Activated T-cell treated with anti-CD3 and anti-CD28 coated beads for 48 hours (primary cell): ENCODE results near the gene IFITM5.

ENCODE experiments used
- DNase-seq: peaks from one replicate; pipeline ENCODE4 v3.0.0-alpha.2; 2020; ENCODE audit warnings: low read depth

The IFITM5 gene

DNA sequence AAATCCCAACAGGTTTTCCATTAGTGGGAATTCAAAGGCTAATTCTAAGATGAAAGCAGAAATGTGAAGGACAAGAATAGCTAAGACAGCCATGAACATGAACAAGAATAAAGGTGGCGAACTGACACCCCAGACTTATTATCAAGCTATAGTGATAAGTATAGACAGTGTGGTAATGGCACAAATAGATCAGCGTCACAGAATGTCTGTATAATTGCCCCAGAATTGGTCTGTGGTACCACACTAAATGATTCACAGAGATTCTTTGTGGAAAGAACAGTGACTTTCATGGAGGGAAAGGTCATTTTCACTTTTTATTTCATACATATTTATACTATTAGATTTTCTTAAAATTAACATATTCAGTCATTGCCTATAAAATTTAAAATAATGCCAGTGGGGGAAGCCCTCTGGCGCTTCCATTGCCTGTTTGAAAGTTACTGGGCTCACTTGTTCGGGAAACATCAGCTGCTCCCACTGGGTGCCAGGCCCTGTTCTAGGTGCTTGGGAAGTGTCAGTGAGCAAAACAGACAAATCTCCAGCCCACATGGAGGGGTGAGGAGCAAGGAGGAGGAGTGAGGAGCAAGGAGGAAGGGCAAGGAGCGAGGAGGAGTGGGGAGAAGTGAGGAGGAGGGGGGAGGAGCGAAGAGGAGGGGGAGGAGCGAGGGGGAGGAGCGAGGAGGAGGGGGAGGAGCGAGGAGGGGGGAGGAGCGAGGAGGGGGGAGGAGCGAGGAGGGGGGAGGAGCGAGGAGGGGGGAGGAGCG, 32.5 kb downstream of the IFITM5 start:
- DNase-seq: no peak

DNA sequence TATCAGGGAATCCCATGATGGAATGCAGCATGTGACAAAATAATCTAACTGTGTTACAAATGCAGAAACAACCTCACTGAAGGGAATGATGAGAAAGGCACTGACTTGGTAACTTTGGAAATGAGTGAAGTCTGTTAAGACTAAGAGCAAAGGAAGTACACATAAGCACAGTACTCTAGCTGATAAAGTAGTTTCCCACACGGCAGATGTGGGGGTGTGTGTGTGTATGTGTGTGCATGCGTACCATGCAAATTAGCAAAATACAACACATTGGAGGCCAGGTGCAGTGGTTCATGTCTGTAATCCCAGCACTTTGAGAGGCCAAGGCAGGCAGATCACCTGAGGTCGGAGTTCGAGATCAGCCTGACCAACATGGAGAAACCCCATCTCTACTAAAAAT, 37.7 kb downstream of the IFITM5 start:
- DNase-seq: no peak

DNA sequence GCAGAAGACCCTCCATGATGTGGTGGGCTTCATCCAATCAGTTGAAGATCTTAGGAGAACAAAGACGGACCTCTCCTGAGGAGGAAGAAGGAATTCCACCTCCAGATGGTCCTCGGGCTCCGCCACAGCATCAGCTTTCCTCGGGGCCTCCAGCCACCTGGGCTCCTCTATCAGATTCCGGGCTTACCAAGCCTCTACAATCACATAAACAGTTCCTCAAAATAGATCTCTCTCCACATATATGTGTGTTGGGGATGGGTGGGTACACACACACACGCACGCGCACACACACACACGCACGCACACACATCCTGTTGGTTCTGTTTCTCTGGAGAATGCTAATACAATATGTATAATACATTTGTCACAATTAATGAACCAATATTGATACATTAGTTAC, 39.9 kb downstream of the IFITM5 start:
- no peak for DNase-seq

DNA sequence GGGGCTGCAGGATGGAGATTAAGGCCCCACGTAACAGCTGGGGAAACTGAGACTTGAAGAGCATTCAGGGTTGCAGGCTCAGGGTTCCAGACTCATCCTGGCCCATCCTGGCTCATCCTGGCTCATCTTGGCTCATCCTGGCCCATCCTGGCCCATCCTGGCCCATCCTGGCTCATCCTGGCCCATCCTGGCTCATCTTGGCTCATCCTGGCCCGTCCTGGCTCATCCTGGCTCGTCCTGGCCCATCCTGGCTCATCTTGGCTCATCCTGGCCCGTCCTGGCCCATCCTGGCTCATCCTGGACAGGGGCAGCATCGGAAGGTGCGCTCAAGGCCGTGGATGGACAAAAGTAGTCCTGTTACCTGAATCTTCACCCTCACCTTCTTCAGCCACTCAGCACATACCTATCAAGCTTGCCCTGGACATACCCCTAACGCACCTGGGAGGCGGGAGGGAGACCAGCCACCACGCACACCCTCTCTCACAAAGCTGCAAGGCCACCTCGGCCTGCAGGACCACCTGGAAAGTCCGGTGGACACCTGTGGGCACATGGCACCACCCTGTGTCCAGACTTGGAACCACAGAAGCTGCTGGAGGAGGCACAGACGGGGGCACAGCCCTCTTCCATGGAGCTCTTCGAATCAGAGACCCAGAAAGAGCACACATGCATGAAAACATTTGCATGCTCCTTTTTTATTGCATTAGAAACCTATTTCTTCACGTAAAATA, 41.4 kb downstream of the IFITM5 start:
- DNase-seq: no peak

DNA sequence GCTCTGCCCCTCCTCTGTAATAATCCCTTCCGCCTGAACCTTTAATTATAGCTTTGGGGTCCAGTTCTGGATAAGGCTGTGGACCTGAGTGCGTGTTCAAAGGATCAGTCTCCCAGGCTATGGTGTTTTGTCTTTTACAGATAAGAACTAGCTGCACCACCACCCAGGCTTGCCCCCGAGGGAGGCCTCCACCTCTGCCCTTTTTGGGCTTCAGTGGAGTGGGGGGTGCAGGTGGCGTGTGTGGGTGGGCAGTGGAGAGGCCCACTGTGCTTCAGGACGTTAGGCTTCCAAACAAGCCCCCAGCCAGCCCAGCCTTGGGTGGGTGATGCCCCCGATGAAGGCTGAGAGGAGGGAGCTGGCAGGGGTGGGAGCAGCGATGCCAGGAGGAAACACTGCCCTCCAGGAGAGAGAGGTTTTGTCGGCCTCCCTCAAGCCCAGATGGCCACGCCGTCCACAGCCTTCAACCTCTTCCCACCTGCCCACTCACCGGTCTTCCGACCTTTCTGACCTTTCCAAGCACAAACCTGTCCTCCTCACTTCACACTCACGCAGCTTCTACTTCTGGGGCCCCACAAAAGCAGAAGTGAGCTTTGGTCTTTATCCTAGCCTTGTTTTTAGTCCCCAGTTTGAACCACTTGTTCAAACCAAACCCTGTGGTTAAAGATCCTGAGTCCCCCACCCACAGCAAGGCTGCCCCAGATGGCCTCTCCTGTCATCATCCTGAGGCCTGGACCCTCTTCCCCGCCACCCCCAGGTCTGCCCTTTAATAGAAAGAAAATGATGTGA, 42.2 kb downstream of the IFITM5 start:
- DNase-seq: no peak

DNA sequence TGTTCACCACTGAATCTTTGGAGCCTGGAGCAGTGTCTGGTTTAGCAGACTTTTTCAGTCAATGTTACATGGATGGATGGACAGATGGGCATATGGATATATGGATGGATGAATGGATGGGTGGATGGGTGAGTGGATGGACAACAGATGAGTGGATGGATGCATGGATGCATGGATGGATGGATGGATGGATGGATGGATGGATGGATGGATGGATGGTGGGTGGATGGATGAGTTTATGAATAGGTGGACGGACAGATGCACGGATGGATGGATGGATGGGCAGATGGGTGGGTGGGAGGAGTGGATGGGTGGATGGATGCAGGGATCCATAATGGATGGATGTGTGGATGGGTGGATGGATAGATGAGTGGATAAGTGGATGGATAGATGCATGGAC, 43.5 kb downstream of the IFITM5 start:
- no peak for DNase-seq

DNA sequence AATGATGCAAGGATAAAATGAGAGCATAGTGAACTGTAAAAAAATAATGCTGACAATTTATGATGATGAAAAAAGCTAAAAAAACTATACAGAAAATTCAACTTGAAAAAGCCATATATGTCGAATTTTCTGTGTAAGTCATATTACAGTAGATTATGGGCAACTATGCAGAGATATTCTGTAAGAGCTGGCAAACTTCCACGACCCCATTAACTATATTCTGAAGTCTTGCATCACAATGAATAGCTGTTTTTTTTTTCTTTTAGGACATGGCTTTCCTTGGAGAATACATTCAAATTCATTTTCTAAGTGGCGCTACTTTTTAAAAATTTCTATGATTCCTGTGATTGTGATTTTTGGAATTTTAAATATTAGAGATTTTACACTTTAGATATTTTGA, 44.1 kb downstream of the IFITM5 start:
- no peak for DNase-seq

DNA sequence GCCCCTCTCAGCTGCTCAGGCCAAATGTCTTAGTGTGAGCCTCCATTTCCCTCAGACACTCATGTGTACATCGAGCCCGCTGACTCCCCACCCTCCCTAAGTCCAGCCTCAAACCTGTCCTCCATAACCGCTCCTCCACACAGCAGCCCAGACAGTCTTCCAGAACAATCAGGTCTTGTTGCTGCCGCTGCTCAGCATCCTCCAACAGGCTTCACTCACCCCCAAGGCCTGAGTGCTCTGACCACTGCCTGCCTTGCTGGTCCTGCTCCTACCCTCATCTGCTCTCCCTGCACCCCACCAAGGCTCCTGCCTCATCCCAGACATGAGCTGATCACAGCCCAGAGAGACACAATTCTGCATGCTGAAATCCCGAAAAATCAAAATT, 45.4 kb downstream of the IFITM5 start:
- DNase-seq: no peak

DNA sequence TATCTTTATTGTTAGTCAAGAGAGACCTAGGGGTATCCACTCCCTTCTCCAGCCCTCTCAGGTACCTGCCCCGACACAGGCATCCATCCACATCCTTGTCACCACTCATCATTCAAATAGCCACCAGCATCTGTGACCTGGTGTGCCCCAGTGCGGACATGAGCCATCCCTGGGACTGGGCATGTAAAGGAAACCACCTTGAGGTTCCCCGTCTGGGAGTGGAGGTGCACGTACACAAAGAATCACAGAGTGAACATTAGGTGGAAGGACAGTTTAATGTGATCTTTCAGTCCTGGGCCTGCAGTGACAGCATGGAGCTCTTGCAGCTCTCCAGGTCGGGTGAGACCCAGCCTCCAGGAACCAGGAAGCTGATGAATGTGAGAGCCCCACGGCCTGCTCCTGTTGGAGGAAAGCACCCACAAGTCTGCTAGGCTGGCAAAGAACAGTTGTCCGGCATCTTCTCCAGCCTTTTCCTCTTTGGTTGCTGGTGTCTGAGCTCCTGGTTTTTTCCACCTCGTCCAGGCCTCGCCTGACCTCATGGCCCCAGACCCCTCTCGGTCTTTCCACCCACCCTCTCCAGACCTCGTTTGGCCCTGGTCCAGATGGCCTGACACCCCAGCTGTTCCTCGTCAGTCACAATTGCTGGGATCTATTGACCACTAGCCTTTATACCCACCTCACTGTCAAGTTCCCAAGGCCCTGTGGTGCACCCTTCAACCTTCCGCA, 46.0 kb downstream of the IFITM5 start:
- DNase-seq: no peak

DNA sequence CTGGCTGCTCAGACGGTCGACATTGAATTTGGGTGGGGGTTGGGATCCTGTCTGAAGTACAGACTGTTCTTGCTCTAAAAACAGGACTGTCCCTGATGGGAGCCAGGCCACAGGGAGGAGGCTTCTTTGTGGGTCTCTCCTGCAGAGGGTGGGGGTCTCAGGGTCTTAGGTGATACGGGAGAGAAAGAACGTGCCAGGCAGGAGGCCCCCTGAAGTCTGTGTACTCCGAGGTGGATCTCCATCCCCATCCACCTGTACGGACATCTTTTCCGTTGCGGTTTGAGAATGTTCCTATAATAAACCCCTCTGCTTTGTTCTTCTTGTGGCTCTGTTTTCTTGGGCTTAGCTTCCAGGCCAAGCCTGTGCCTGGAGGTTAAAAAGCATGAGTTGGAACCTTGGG, 46.7 kb downstream of the IFITM5 start:
- DNase-seq: no peak

DNA sequence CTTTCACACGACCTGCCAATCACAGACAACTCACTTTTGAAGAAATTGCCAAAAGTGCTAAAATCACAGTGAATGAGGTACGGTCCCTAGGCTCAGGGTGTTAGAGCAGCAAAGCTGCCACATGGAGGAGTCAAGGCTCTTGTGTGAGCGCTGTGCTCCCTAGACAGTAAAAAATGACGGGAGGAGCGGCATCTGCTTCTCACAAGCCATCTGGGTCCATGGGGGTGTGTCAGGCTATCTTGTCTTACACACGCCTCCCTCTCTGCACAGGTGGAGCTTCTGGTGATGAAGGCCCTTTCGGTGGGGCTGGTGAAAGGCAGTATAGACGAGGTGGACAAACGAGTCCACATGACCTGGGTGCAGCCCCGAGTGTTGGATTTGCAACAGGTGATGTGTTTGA, 47.8 kb downstream of the IFITM5 start:
- no peak for DNase-seq

DNA sequence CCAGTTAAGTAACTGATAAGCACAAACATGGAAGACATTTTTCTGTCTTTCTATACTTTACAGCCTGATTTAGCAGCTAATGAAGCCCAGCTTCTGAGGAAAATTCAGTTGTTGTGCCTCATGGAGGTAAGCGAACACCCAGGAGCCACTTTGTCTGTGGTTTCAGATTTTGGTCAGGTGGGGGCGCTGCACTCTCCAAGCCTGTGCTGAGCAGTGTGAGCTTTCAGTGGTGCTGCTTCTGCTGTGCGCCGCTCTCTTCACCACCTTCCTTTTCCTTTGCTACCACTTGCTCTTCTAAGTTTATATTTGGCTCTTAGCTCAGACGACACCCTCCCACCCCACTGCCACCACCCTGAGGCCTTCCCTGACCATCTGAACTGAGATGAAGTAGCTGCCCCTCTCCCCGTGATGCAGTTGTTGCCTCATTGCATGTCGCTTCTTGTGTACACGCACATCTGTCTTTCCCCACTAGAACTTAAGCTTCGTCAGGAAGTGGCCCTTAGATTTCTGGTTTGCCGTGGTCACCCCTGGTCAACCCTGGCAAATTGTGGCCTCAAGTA, 48.5 kb downstream of the IFITM5 start:
- DNase-seq: peak; percentile 70

DNA sequence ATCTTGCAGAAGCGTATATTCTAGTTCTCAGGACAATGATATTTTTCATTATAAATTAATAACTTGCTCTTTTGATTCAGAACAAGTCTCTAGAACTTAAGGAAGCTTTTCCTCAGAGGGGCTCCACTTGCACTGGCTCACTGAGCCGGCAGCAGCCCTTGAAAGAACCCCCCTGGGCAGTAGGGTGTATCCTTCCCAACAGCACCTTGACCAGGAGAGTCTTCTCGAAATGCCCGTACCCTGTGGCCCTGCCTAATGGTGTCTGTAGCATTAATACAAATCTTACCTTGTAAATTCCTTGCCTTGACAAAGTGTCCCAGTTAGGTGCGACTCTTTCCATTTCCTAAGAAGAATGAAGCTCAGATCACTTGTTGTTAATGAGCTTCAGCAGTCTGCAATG, 49.1 kb downstream of the IFITM5 start:
- no peak for DNase-seq

DNA sequence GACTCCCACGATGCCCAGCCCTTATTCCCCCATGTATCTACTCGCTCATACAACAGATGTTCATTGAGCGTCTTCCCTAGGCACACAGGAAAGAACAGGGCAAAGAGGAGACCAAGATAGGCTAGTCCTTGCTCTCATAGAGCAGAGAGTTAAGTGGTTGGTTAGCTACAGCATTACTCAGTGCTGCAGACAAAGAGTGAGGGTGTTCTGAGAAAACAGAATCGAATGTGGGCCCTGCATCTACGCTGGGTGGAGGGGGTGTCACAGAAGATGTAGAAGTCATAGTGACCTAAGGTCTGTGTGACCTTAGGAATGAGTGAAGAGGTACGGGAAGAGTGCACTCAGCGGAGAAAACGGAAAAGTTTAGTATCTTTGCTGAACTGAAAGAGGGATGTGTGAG, 50.3 kb downstream of the IFITM5 start:
- DNase-seq: no peak
